Measurements from ENCODE around the gene SLC9A8.

SLC9A8 gene

DNA sequence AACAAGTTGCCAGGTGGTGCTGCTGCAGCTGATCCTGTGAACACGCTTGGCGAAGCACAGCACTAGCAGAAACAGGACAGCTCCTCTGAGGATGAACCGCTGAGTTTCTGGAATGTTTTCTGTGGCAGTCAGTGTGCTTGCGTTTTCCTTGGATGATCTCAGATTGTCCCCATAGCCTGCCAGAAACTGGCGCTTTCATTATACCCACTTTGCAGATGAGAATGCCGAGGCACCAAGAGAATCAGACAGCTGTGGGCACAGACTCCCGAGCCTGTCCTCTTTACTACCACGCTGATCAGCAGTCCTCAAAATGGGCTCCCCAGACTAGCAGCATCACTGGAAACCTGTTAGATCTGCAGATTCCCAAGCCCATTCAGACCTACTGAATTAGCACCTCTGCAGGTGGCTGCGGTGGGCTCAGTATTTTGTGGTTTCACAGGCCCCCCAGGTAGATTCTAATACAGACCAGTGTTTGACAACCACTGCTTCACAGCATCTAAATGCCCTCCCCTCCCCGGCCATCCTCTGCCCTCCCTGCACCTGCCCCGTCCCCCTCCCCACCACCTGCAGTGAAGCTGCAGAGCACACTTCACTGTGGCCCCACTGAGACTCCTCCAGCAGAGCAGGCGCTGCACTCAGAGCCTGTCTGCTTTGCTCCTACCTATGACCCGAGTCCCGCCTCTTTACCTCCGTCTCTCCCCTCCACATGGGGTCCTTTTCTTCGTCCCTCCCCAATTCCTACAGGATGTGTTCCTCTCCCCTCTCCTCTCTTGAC is 73.1 kb downstream of the SLC9A8 start:
- no peak overlapping the region for H2BK5ac ChIP-seq (ENCODE audit: low read depth, low read length, poor library complexity)
- no peak for DNase-seq
- H3K27me3 ChIP-seq (ENCODE audit: insufficient read depth, low read length) = no peaks in the 10 kb centered on the region
- no peak overlapping the region for H3K14ac ChIP-seq (ENCODE audit: low read length)
- no peak overlapping the region for H3K18ac ChIP-seq (ENCODE audit: low read length)
- H4K8ac ChIP-seq (ENCODE audit: low read depth, low read length) = no peak overlapping the region
- peaks cover 22 to 30% of the 10 kb centered on the region in 2 experiments for H3K36me3 ChIP-seq (ENCODE audit: control insufficient read depth in 1 of 2, insufficient read depth in 2 of 2, low read length in 2 of 2)
- no peak overlapping the region for H3K4me2 ChIP-seq (ENCODE audit: low read length)
- no peak overlapping the region for H4K91ac ChIP-seq (ENCODE audit: low read depth, low read length)
- H3K9me3 ChIP-seq (ENCODE audit: insufficient read depth, low read depth, low read length) = peaks cover 2% of the 10 kb centered on the region
- no peak overlapping the region for H3K27ac ChIP-seq (ENCODE audit: low read depth, low read length)
- H3K79me2 ChIP-seq (ENCODE audit: control insufficient read depth, insufficient read depth, low read length, poor library complexity) = no peaks in the 10 kb centered on the region
- no peak overlapping the region for H2AFZ ChIP-seq (ENCODE audit: insufficient read depth, low read length, poor library complexity)
- H3K4me1 ChIP-seq (ENCODE audit: control insufficient read depth in 1 of 2, insufficient read depth in 2 of 2, low read length in 2 of 2) = no peaks in the 10 kb centered on the region
- H3K9ac ChIP-seq (ENCODE audit: low read length) = no peak overlapping the region
- no peak overlapping the region for H3K23ac ChIP-seq (ENCODE audit: low read length)
- WGBS (ENCODE audit: extremely low coverage, insufficient coverage, insufficient read length) = no CpG with 5 or more reads among the region's 16 CpGs
- H4K12ac ChIP-seq (ENCODE audit: low read depth, low read length) = no peak overlapping the region
- H3K79me1 ChIP-seq (ENCODE audit: low read length) = no peaks in the 10 kb centered on the region
- H2BK12ac ChIP-seq (ENCODE audit: low read length) = no peak overlapping the region
- H2AK5ac ChIP-seq (ENCODE audit: low read length) = no peak overlapping the region
- H3K4me3 ChIP-seq (ENCODE audit: low read depth, low read length) = no peak overlapping the region
- H3K4ac ChIP-seq (ENCODE audit: low read depth, low read length) = no peak overlapping the region
- no peak overlapping the region for H2BK120ac ChIP-seq (ENCODE audit: insufficient read depth, low read length, poor library complexity)

DNA sequence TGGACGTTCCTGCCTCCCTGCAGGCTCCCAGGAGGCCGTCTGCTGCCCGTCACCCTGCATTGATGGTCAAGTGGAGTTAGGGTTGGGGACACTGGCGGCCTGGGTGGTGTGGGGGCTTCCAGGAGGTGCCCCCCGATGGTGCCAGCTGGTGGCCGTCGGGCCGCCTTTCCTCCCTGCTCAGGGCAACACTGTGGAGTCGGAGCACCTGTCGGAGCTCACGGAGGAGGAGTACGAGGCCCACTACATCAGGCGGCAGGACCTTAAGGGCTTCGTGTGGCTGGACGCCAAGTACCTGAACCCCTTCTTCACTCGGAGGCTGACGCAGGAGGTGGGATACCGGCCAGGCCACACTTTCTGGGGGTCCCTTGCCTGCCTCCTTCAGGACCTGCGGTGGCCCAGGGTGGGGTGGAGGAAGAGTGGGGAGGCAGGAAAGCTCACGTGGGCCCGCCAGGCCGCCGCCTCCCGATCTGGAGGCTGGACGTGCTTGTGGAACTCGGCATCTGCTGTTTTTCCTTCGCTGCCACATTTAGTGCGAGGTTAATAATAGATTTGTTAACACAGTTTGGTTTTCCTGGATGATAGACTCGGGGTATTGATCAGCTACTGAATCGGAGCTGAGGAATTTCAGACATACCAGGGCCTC is 74.1 kb downstream of the SLC9A8 start:
- no peaks in the 10 kb centered on the region for H3K27me3 ChIP-seq (ENCODE audit: insufficient read depth, low read length)
- no peak overlapping the region for H3K4ac ChIP-seq (ENCODE audit: low read depth, low read length)
- no peak overlapping the region for H3K4me2 ChIP-seq (ENCODE audit: low read length)
- WGBS (ENCODE audit: extremely low coverage, insufficient coverage, insufficient read length) = no CpG with 5 or more reads among the region's 30 CpGs
- no peak overlapping the region for H3K23ac ChIP-seq (ENCODE audit: low read length)
- H2BK120ac ChIP-seq (ENCODE audit: insufficient read depth, low read length, poor library complexity) = no peak overlapping the region
- H3K18ac ChIP-seq (ENCODE audit: low read length) = no peak overlapping the region
- no peak overlapping the region for H2AK5ac ChIP-seq (ENCODE audit: low read length)
- H2BK12ac ChIP-seq (ENCODE audit: low read length) = no peak overlapping the region
- no peak overlapping the region for H3K4me3 ChIP-seq (ENCODE audit: low read depth, low read length)
- no peak overlapping the region for H2AFZ ChIP-seq (ENCODE audit: insufficient read depth, low read length, poor library complexity)
- H3K4me1 ChIP-seq (ENCODE audit: control insufficient read depth in 1 of 2, insufficient read depth in 2 of 2, low read length in 2 of 2) = no peaks in the 10 kb centered on the region
- no peaks in the 10 kb centered on the region for H3K79me1 ChIP-seq (ENCODE audit: low read length)
- H4K8ac ChIP-seq (ENCODE audit: low read depth, low read length) = no peak overlapping the region
- no peak overlapping the region for H4K12ac ChIP-seq (ENCODE audit: low read depth, low read length)
- no peak overlapping the region for H3K14ac ChIP-seq (ENCODE audit: low read length)
- no peak overlapping the region for H3K9ac ChIP-seq (ENCODE audit: low read length)
- no peak for DNase-seq
- no peak overlapping the region for H4K91ac ChIP-seq (ENCODE audit: low read depth, low read length)
- H3K79me2 ChIP-seq (ENCODE audit: control insufficient read depth, insufficient read depth, low read length, poor library complexity) = no peaks in the 10 kb centered on the region
- H2BK5ac ChIP-seq (ENCODE audit: low read depth, low read length, poor library complexity) = no peak overlapping the region
- peaks cover 19 to 27% of the 10 kb centered on the region in 2 experiments for H3K36me3 ChIP-seq (ENCODE audit: control insufficient read depth in 1 of 2, insufficient read depth in 2 of 2, low read length in 2 of 2)
- H3K27ac ChIP-seq (ENCODE audit: low read depth, low read length) = no peak overlapping the region
- peaks cover 2% of the 10 kb centered on the region for H3K9me3 ChIP-seq (ENCODE audit: insufficient read depth, low read depth, low read length)

DNA sequence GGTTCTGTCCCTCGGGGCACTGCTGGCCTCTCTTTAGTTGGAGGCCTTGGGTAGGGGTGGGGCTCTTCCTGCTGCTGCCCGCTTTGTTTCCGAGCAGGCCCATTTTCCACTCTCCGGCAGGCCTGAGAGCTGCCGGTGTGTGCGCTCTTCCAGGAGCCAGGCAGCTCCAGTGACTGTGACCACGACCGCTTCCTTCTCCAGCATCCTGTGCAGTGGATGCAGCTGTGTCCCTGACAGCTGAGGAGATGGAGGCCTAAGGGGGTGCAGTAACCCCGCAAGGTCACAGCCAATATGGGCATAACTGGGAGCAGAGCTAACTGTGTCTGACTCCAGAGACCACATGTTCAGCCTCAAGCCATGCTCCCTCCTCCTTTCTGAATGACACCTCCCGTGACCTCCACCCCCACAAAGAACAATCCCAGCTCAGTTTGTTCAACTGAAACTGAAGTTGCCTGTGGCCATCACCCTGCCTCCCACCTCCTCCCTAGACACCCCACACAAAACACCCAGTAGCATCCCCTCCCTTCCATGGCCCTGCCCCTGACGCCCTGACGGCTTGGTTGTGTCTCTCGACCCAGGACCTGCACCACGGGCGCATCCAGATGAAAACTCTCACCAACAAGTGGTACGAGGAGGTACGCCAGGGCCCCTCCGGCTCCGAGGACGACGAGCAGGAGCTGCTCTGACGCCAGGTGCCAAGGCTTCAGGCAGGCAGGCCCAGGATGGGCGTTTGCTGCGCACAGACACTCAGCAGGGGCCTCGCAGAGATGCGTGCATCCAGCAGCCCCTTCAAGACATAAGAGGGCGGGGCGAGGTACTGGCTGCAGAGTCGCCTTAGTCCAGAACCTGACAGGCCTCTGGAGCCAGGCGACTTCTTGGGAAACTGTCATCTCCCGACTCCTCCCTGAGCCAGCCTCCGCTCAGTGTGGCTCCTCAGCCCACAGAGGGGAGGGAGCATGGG is 74.9 kb downstream of the SLC9A8 start:
- Histone ChIP-seq H3K27ac (ENCODE audit: low read depth, low read length) (no peak overlapping the region), H3K14ac (ENCODE audit: low read length) (no peak overlapping the region), H3K36me3 (ENCODE audit: control insufficient read depth in 1 of 2, insufficient read depth in 2 of 2, low read length in 2 of 2) (peaks cover 19 to 27% of the 10 kb centered on the region in 2 experiments), H2BK12ac (ENCODE audit: low read length) (no peak overlapping the region), H4K8ac (ENCODE audit: low read depth, low read length) (no peak overlapping the region), H4K91ac (ENCODE audit: low read depth, low read length) (no peak overlapping the region), H4K12ac (ENCODE audit: low read depth, low read length) (no peak overlapping the region), H3K9ac (ENCODE audit: low read length) (no peak overlapping the region), H3K4ac (ENCODE audit: low read depth, low read length) (no peak overlapping the region), H3K27me3 (ENCODE audit: insufficient read depth, low read length) (no peaks in the 10 kb centered on the region), H3K18ac (ENCODE audit: low read length) (no peak overlapping the region), H3K4me1 (ENCODE audit: control insufficient read depth in 1 of 2, insufficient read depth in 2 of 2, low read length in 2 of 2) (no peaks in the 10 kb centered on the region), H2BK120ac (ENCODE audit: insufficient read depth, low read length, poor library complexity) (no peak overlapping the region), H2BK5ac (ENCODE audit: low read depth, low read length, poor library complexity) (no peak overlapping the region), H3K79me2 (ENCODE audit: control insufficient read depth, insufficient read depth, low read length, poor library complexity) (no peaks in the 10 kb centered on the region), H3K23ac (ENCODE audit: low read length) (no peak overlapping the region), H3K4me3 (ENCODE audit: low read depth, low read length) (no peak overlapping the region), H3K9me3 (ENCODE audit: insufficient read depth, low read depth, low read length) (peaks cover 2% of the 10 kb centered on the region), H2AFZ (ENCODE audit: insufficient read depth, low read length, poor library complexity) (no peak overlapping the region), H2AK5ac (ENCODE audit: low read length) (no peak overlapping the region), H3K79me1 (ENCODE audit: low read length) (no peaks in the 10 kb centered on the region), H3K4me2 (ENCODE audit: low read length) (no peak overlapping the region)
- no CpG with 5 or more reads among the region's 32 CpGs for WGBS (ENCODE audit: extremely low coverage, insufficient coverage, insufficient read length)
- DNase-seq = no peak

- peak; percentile 35 to 78 for DNase-seq
- Histone ChIP-seq H2BK12ac (ENCODE audit: low read length) (no peak overlapping the region), H3K9ac (ENCODE audit: low read length) (no peak overlapping the region), H3K4me1 (ENCODE audit: control insufficient read depth in 1 of 2, insufficient read depth in 2 of 2, low read length in 2 of 2) (no peaks in the 10 kb centered on the region), H3K23ac (ENCODE audit: low read length) (no peak overlapping the region), H2AK5ac (ENCODE audit: low read length) (no peak overlapping the region), H3K79me2 (ENCODE audit: control insufficient read depth, insufficient read depth, low read length, poor library complexity) (no peaks in the 10 kb centered on the region), H3K14ac (ENCODE audit: low read length) (no peak overlapping the region), H3K4me3 (ENCODE audit: low read depth, low read length) (no peak overlapping the region), H4K91ac (ENCODE audit: low read depth, low read length) (no peak overlapping the region), H3K18ac (ENCODE audit: low read length) (no peak overlapping the region), H2BK5ac (ENCODE audit: low read depth, low read length, poor library complexity) (no peak overlapping the region), H3K79me1 (ENCODE audit: low read length) (no peaks in the 10 kb centered on the region), H2BK120ac (ENCODE audit: insufficient read depth, low read length, poor library complexity) (no peak overlapping the region), H3K36me3 (ENCODE audit: control insufficient read depth in 1 of 2, insufficient read depth in 2 of 2, low read length in 2 of 2) (peaks cover 19 to 25% of the 10 kb centered on the region in 2 experiments), H4K8ac (ENCODE audit: low read depth, low read length) (no peak overlapping the region), H4K12ac (ENCODE audit: low read depth, low read length) (no peak overlapping the region), H3K9me3 (ENCODE audit: insufficient read depth, low read depth, low read length) (peaks cover 2% of the 10 kb centered on the region), H3K4ac (ENCODE audit: low read depth, low read length) (no peak overlapping the region), H2AFZ (ENCODE audit: insufficient read depth, low read length, poor library complexity) (no peak overlapping the region), H3K27me3 (ENCODE audit: insufficient read depth, low read length) (no peaks in the 10 kb centered on the region), H3K4me2 (ENCODE audit: low read length) (no peak overlapping the region), H3K27ac (ENCODE audit: low read depth, low read length) (no peak overlapping the region)
- WGBS (ENCODE audit: extremely low coverage, insufficient coverage, insufficient read length) = no CpG with 5 or more reads among the region's 18 CpGs
Measured at GRCh38 chr20:49888212-49889000, 75.8 kb downstream of the SLC9A8 start.

Data from trophoblast cell (in vitro differentiated cells and primary cell).